Mesothelial cell of epicardium (in vitro differentiated cells): ENCODE results near the gene CLSTN3. TPM values are rescaled to one million over a fixed set of nuclear protein-coding genes. Genes with fewer than 3 reads are reported as not detected.

Source experiments
- DNase-seq, 2 experiments: peaks; one replicate each; pipeline ENCODE4 v3.0.0; 2021; ENCODE audit warnings: low spot score in 2 of 2; ENCODE audit not compliant: unreplicated experiment in 2 of 2
- H3K27ac Mint-ChIP-seq: 2 replicates; pipeline ENCODE4 v1.8.0; 2021; ENCODE audit warnings: mixed read lengths
- H3K27me3 Mint-ChIP-seq: 2 replicates; pipeline ENCODE4 v1.8.0; 2021; ENCODE audit warnings: low read depth, mixed read lengths
- H3K36me3 Mint-ChIP-seq: 2 replicates; pipeline ENCODE4 v1.8.0; 2021; ENCODE audit warnings: mixed read lengths
- H3K4me1 Mint-ChIP-seq: 2 replicates; pipeline ENCODE4 v1.8.0; 2021; ENCODE audit warnings: mixed read lengths
- H3K4me3 Mint-ChIP-seq: 2 replicates; pipeline ENCODE4 v1.8.0; 2021; ENCODE audit warnings: mild to moderate bottlenecking, moderate library complexity, mixed read lengths
- H3K9me3 Mint-ChIP-seq: 2 replicates; pipeline ENCODE4 v1.8.0; 2021; ENCODE audit warnings: mixed read lengths
- total RNA-seq: library from RNA; stranded (reverse); gene quantifications from 3 replicates; pipeline ENCODE4 v1.2.1, GENCODE V29; 2021
- TF ChIP-seq, protein P1 (sequence below): fragments of 200-600 bp; sonication (generic); IDR thresholded peaks from one replicate; pipeline ENCODE4 v1.5.0; 2021; ENCODE audit warnings: antibody characterized with exemption; ENCODE audit not compliant: unreplicated experiment

CLSTN3 gene
- total RNA-seq, 1 donor from 2014 or later = 81.1 TPM

GRCh38 chr12:7154901-7155470 lies 24.8 kb downstream of the CLSTN3 start:
- no peaks in the 10 kb centered on the region for H3K9me3 Mint-ChIP-seq
- no peak for DNase-seq
- H3K27ac Mint-ChIP-seq = peak overlapping the region; percentile 29
- H3K36me3 Mint-ChIP-seq = peaks cover 14% of the 10 kb centered on the region
- H3K4me1 Mint-ChIP-seq = peaks cover 24% of the 10 kb centered on the region
- no peaks in the 10 kb centered on the region for H3K27me3 Mint-ChIP-seq
- TF ChIP-seq, protein P1, sequence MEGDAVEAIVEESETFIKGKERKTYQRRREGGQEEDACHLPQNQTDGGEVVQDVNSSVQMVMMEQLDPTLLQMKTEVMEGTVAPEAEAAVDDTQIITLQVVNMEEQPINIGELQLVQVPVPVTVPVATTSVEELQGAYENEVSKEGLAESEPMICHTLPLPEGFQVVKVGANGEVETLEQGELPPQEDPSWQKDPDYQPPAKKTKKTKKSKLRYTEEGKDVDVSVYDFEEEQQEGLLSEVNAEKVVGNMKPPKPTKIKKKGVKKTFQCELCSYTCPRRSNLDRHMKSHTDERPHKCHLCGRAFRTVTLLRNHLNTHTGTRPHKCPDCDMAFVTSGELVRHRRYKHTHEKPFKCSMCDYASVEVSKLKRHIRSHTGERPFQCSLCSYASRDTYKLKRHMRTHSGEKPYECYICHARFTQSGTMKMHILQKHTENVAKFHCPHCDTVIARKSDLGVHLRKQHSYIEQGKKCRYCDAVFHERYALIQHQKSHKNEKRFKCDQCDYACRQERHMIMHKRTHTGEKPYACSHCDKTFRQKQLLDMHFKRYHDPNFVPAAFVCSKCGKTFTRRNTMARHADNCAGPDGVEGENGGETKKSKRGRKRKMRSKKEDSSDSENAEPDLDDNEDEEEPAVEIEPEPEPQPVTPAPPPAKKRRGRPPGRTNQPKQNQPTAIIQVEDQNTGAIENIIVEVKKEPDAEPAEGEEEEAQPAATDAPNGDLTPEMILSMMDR = no peak
- H3K4me3 Mint-ChIP-seq = no peak overlapping the region

DNA sequence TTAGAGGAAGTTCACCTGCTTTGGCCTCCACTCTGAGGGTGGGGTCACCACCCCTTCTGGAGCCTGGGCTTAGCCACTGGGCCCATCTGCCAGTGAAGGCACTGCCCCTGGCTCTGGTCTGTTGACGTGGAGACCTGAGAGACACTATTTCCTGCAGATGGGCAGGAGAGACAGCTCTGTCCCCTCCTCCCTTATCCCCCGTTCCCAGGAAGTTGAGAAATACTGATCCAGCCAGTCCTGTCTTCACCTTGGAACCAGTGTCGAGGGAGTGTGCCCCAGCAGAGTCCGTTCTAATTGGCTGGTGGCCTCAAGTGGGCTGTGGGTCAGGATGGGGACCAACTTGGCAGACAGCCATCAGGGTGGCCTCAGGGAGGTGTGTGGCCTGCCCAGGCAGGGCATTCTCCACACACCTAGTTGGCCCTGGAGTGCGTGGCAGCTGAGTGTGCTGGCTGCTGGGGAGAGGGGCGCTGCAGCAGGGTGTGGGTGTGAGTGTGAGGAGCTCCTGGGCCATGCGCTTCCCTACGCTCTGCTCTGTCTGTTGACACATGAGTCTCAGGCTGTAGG lies 25.4 kb downstream of the CLSTN3 start:
- H3K4me3 Mint-ChIP-seq = no peak overlapping the region
- peaks cover 24% of the 10 kb centered on the region for H3K4me1 Mint-ChIP-seq
- H3K9me3 Mint-ChIP-seq = no peaks in the 10 kb centered on the region
- H3K27ac Mint-ChIP-seq = peak overlapping the region; percentile 29
- no peak for DNase-seq
- H3K36me3 Mint-ChIP-seq = peaks cover 8% of the 10 kb centered on the region
- H3K27me3 Mint-ChIP-seq = no peaks in the 10 kb centered on the region
- TF ChIP-seq, protein P1 = no peak

GRCh38 chr12:7156259-7157197 lies 26.4 kb downstream of the CLSTN3 start:
- peaks cover 2% of the 10 kb centered on the region for H3K27me3 Mint-ChIP-seq
- no peak for DNase-seq
- peaks cover 24% of the 10 kb centered on the region for H3K4me1 Mint-ChIP-seq
- no peaks in the 10 kb centered on the region for H3K9me3 Mint-ChIP-seq
- TF ChIP-seq, protein P1 = no peak
- H3K36me3 Mint-ChIP-seq = peaks cover 6% of the 10 kb centered on the region
- H3K4me3 Mint-ChIP-seq = no peak overlapping the region
- H3K27ac Mint-ChIP-seq = no peak overlapping the region

- Mint-ChIP-seq H3K27me3 (peaks cover 9% of the 10 kb centered on the region), H3K4me3 (no peak overlapping the region), H3K36me3 (peaks cover 6% of the 10 kb centered on the region), H3K27ac (no peak overlapping the region), H3K9me3 (no peaks in the 10 kb centered on the region), H3K4me1 (peaks cover 24% of the 10 kb centered on the region)
- no peak for DNase-seq
- TF ChIP-seq, protein P1 = no peak
Observed at GRCh38 chr12:7157391-7157790, 27.2 kb downstream of the CLSTN3 start.

- no peak for DNase-seq
- Mint-ChIP-seq H3K36me3 (peaks cover 3% of the 10 kb centered on the region), H3K4me1 (peaks cover 21% of the 10 kb centered on the region), H3K27ac (no peak overlapping the region), H3K4me3 (no peak overlapping the region), H3K27me3 (peaks cover 25% of the 10 kb centered on the region), H3K9me3 (no peaks in the 10 kb centered on the region)
- TF ChIP-seq, protein P1 = no peak
Observed at GRCh38 chr12:7158781-7159609, 28.8 kb downstream of the CLSTN3 start.
